GM12865 (cell line): ENCODE data around the gene NR1H3.
A peak's percentile ranks its signal among the peaks of the same experiment; 100 is the strongest.

Experiments used
- DNase-seq: peaks from one replicate; pipeline ENCODE4 v3.0.0; 2010; ENCODE audit warnings: low read depth
- H3K4me3 ChIP-seq: 2 replicates; pipeline ENCODE4 v1.5.1; 2011; ENCODE audit warnings: mild to moderate bottlenecking, low read depth, low read length, control low read depth
- CTCF ChIP-seq: IDR thresholded peaks from 2 replicates; pipeline ENCODE4 v1.5.1; 2011; ENCODE audit warnings: low read length, control low read depth, low read depth, inconsistent platforms; ENCODE audit not compliant: insufficient read depth; ENCODE audit errors: missing control alignments

NR1H3 gene

GRCh38 chr11:47251751-47252150 lies 6.0 kb upstream of the NR1H3 start:
- TF ChIP-seq CTCF, result no peak
- H3K4me3 ChIP-seq, result no peak overlapping the region
- DNase-seq, result no peak

GRCh38 chr11:47253660-47254059 lies 4.1 kb upstream of the NR1H3 start:
- TF ChIP-seq CTCF, result no peak
- H3K4me3 ChIP-seq, result no peak overlapping the region
- DNase-seq, result no peak

GRCh38 chr11:47254386-47254785 lies 3.4 kb upstream of the NR1H3 start:
- DNase-seq, result no peak
- TF ChIP-seq CTCF, result no peak
- no peak overlapping the region for H3K4me3 ChIP-seq

GRCh38 chr11:47256374-47256773 lies 1.4 kb upstream of the NR1H3 start:
- no peak for TF ChIP-seq CTCF
- DNase-seq, result no peak
- no peak overlapping the region for H3K4me3 ChIP-seq

- DNase-seq, result no peak
- no peak overlapping the region for H3K4me3 ChIP-seq
- TF ChIP-seq CTCF, result no peak
These were observed 649 bp upstream of the NR1H3 start for GRCh38 chr11:47257177-47257516.

GRCh38 chr11:47258317-47258902 lies 614 bp downstream of the NR1H3 start:
- H3K4me3 ChIP-seq, result no peak overlapping the region
- no peak for TF ChIP-seq CTCF
- DNase-seq, result no peak

- H3K4me3 ChIP-seq, result no peak overlapping the region
- peak; percentile 60 for TF ChIP-seq CTCF
- DNase-seq, result peak; percentile 33
These were observed 1.6 kb downstream of the NR1H3 start for GRCh38 chr11:47259232-47259977.
